ENCODE measurements around the gene CDH4.

The CDH4 gene

GRCh38 chr20:61907081-61907891 is 655.2 kb downstream of the CDH4 start:
- Histone ChIP-seq H3K4me3 (ENCODE audit: low read depth, low read length) (no peak overlapping the region), H3K9me3 (ENCODE audit: control insufficient read depth, insufficient read depth, low read depth, low read length) (no peaks in the 10 kb centered on the region), H3K36me3 (ENCODE audit: control insufficient read depth in 2 of 2, insufficient read depth in 1 of 2, low read length in 2 of 2) (no peaks in the 10 kb centered on the region), H3K27ac (ENCODE audit: extremely low read depth, low read depth, low read length) (no peak overlapping the region), H3K4me1 (ENCODE audit: control insufficient read depth, insufficient read depth, low read length) (no peaks in the 10 kb centered on the region)
- POLR2A ChIA-PET: no interaction called here
- TF ChIP-seq ZSCAN18 (tag by site-specific recombination; IDR thresholded peaks at IDR 0.05): no peak
- 0 out of 2 replicates have a peak, but pooled peaks have one; percentile 16 for TF ChIP-seq GLIS1 (tag by site-specific recombination; IDR thresholded peaks at IDR 0.05)
- CTCF ChIA-PET: interaction anchor here (0.8 kb wide), 1 partner anchor 11 kb away, joined by 4 read pairs; no protein-coding TSS in a partner anchor

DNA sequence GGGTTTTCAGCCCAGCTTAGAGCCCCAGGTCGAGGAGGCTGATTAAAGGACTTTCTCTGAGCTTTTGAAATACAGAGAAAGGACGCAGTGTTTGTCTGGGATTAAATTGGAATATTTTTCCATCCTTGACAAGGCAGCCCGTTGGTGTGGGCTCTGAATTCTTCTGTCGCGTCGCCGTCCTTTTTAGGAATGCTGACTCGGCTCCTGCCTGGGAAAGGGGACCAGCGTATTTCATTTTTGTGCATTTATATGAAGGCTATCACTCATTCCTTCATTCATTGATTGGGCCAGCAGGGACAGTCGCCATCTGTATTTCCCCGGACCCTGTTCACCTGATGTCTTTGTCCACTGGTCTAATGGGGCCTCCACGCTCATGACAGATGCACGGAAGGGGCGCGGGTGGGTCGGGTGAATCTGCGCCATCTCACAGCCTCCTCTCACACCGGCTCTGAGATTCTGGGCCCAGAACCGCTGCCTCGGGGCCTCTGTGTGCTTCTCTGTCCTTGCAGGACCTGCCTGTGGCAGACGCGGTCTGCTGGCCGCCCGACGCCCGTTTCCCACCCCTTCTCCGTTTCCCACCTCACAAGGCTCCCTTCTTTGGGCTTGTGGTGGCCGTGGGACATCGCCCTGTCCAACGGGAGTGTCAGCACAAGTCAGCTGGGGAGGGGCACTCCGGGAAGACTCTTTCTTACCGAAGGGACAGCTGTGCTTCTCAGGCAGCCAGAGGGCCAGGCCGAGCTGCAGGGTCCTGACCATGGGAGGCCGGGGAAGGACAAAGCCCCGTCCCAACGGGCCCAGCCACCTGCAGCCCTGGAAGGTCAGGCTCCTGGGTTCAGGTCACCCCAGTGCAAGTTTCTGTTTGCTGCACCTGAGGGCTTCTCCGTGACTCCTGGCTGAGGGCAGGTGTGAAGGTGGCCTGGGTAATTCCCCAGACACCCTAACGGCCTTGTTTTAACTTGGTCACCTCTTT is 656.3 kb downstream of the CDH4 start:
- no peaks in the 10 kb centered on the region for H3K36me3 ChIP-seq (ENCODE audit: control insufficient read depth in 2 of 2, insufficient read depth in 1 of 2, low read length in 2 of 2)
- no peaks in the 10 kb centered on the region for H3K9me3 ChIP-seq (ENCODE audit: control insufficient read depth, insufficient read depth, low read depth, low read length)
- no peak overlapping the region for H3K27ac ChIP-seq (ENCODE audit: extremely low read depth, low read depth, low read length)
- ChIA-PET POLR2A (no interaction called here), CTCF (interaction anchor here (0.6 kb wide), 1 partner anchor 9 kb away, joined by 5 read pairs; no protein-coding TSS in a partner anchor)
- H3K4me1 ChIP-seq (ENCODE audit: control insufficient read depth, insufficient read depth, low read length): no peaks in the 10 kb centered on the region
- no peak overlapping the region for H3K4me3 ChIP-seq (ENCODE audit: low read depth, low read length)
- TF ChIP-seq ZNF16 (tag by site-specific recombination; IDR thresholded peaks at IDR 0.05; ENCODE audit: low read depth) (no peak), ZNF544 (tag by site-specific recombination; IDR thresholded peaks at IDR 0.05) (no peak)

DNA sequence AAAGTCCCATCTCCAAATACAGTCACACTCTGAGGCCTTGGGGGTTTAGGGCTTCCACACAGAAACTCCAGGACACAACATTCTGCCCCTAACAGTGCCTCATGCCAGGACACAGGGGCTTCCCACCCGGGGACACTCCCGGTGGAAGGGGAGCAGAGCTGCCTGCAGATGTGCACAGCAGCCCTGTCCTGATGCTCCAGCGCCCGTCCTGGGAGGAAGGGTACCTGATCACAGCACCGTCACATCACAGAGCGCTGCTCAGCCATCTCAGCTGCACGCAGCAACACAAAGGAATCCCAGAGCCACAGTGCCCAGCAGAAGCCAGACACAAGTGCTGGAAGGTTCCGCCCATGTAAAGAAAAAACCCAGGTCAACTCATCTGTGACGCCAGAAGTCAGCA is 657.0 kb downstream of the CDH4 start:
- ChIA-PET CTCF (interaction anchor here (0.7 kb wide), 1 partner anchor 708 kb away, joined by 3 read pairs; no protein-coding TSS in a partner anchor), POLR2A (no interaction called here)
- Histone ChIP-seq H3K36me3 (ENCODE audit: control insufficient read depth in 2 of 2, insufficient read depth in 1 of 2, low read length in 2 of 2) (no peaks in the 10 kb centered on the region), H3K27ac (ENCODE audit: extremely low read depth, low read depth, low read length) (no peak overlapping the region), H3K4me3 (ENCODE audit: low read depth, low read length) (no peak overlapping the region), H3K9me3 (ENCODE audit: control insufficient read depth, insufficient read depth, low read depth, low read length) (no peaks in the 10 kb centered on the region), H3K4me1 (ENCODE audit: control insufficient read depth, insufficient read depth, low read length) (no peaks in the 10 kb centered on the region)
- TF ChIP-seq GFI1B (tag by site-specific recombination; IDR thresholded peaks at IDR 0.05): no peak
- TF ChIP-seq, protein P1, sequence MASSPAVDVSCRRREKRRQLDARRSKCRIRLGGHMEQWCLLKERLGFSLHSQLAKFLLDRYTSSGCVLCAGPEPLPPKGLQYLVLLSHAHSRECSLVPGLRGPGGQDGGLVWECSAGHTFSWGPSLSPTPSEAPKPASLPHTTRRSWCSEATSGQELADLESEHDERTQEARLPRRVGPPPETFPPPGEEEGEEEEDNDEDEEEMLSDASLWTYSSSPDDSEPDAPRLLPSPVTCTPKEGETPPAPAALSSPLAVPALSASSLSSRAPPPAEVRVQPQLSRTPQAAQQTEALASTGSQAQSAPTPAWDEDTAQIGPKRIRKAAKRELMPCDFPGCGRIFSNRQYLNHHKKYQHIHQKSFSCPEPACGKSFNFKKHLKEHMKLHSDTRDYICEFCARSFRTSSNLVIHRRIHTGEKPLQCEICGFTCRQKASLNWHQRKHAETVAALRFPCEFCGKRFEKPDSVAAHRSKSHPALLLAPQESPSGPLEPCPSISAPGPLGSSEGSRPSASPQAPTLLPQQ (tag by site-specific recombination; IDR thresholded peaks at IDR 0.05): no peak
- no peak for TF ChIP-seq KLF10 (tag by site-specific recombination; IDR thresholded peaks at IDR 0.05)
- no peak for TF ChIP-seq ZSCAN16 (tag by site-specific recombination; IDR thresholded peaks at IDR 0.05)
- TF ChIP-seq ZNF488 (tag by site-specific recombination; IDR thresholded peaks at IDR 0.05): no peak
- no peak for TF ChIP-seq ATF2 (tag by site-specific recombination; IDR thresholded peaks at IDR 0.05; ENCODE audit: low read depth)
- TF ChIP-seq SP3 (tag by site-specific recombination; IDR thresholded peaks at IDR 0.05): no peak
- TF ChIP-seq ZNF48 (tag by site-specific recombination; IDR thresholded peaks at IDR 0.05): no peak
- TF ChIP-seq, protein P2, sequence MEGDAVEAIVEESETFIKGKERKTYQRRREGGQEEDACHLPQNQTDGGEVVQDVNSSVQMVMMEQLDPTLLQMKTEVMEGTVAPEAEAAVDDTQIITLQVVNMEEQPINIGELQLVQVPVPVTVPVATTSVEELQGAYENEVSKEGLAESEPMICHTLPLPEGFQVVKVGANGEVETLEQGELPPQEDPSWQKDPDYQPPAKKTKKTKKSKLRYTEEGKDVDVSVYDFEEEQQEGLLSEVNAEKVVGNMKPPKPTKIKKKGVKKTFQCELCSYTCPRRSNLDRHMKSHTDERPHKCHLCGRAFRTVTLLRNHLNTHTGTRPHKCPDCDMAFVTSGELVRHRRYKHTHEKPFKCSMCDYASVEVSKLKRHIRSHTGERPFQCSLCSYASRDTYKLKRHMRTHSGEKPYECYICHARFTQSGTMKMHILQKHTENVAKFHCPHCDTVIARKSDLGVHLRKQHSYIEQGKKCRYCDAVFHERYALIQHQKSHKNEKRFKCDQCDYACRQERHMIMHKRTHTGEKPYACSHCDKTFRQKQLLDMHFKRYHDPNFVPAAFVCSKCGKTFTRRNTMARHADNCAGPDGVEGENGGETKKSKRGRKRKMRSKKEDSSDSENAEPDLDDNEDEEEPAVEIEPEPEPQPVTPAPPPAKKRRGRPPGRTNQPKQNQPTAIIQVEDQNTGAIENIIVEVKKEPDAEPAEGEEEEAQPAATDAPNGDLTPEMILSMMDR (tag by site-specific recombination; IDR thresholded peaks at IDR 0.05): no peak
- no peak for TF ChIP-seq ZNF521 (tag by site-specific recombination; IDR thresholded peaks at IDR 0.05)
- TF ChIP-seq ZNF248 (tag by site-specific recombination; IDR thresholded peaks at IDR 0.05): no peak
